IPS DF 4.7 (cell line): ENCODE results near the gene BMP6.

ENCODE experiments used
- DNase-seq: peaks from one replicate; pipeline ENCODE4 v3.0.0-alpha.2; 2013; ENCODE audit warnings: low spot score; ENCODE audit errors: extremely low read depth

BMP6 gene

GRCh38 chr6:7825986-7826385 lies 100.1 kb downstream of the BMP6 start:
- DNase-seq, result no peak

DNA sequence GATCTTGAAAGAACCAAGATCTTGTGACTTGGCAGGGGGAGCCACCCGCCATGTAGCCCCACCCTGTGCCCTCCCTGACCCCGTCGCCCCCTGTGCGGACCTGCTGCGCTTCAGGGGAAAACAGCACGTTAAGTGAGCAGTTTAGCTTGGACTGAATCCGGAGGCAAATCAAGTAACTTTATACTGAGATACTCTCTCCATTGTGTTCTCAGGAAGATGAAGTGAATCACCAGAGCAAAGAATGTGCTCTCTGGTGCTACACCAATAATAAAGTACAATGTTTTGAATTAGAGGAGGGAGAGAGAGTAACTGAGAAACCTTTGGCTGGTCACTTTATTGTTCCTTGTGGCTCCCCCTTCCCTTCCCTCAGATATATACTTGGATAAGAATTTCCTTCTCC lies 101.2 kb downstream of the BMP6 start:
- no peak for DNase-seq

- no peak for DNase-seq
These were observed 102.2 kb downstream of the BMP6 start for GRCh38 chr6:7828124-7828523.

GRCh38 chr6:7832904-7833750 lies 107.2 kb downstream of the BMP6 start:
- DNase-seq, result no peak

DNA sequence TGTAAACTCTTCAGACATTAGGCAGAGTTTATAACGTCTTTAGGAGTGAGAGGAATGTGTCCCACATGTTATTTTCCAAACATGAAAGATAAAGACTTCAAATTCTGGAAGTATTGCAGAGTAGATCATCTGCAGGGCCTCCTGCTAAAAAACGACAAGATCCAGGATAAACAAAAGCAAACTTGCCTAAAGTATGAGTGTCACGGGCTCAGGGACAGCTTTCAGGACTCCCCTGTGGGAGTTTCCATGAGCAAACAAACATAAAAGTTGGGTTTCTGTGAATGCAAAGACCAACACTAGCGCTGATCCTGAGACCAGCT lies 107.8 kb downstream of the BMP6 start:
- DNase-seq, result no peak

GRCh38 chr6:7836371-7837026 lies 110.6 kb downstream of the BMP6 start:
- DNase-seq, result no peak

DNA sequence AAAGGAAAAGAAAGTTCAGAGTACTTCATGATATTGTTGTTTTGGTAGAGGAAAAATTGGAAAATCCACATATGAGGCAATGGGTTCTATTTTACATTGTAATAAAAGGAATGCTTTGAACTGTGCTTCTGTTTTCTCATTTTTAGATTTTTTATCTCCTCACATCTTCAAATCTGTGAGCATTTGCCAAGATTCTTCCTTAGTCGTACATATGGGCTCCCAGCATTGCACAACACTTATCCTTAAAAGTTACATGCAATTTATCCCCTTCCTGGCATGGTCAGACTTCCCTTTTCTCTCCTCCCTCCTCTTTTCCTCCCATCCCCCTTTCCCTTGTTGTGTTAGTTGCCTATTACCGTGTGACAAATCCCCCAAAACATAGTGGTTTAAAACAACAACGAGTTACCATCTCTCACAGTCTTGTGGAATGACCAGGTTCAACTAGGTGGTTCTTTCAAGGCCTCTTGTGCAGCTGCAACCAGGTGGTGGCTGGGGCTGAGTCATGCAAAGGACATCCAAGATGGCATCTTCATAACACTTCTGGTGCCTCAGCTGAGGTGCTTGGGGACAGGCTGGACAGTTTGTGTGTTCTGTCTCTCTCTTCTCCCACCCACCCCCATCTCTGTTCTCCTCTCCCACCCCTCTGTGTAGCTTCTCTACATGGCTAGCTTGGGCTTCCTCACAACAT lies 116.0 kb downstream of the BMP6 start:
- DNase-seq, result no peak

DNA sequence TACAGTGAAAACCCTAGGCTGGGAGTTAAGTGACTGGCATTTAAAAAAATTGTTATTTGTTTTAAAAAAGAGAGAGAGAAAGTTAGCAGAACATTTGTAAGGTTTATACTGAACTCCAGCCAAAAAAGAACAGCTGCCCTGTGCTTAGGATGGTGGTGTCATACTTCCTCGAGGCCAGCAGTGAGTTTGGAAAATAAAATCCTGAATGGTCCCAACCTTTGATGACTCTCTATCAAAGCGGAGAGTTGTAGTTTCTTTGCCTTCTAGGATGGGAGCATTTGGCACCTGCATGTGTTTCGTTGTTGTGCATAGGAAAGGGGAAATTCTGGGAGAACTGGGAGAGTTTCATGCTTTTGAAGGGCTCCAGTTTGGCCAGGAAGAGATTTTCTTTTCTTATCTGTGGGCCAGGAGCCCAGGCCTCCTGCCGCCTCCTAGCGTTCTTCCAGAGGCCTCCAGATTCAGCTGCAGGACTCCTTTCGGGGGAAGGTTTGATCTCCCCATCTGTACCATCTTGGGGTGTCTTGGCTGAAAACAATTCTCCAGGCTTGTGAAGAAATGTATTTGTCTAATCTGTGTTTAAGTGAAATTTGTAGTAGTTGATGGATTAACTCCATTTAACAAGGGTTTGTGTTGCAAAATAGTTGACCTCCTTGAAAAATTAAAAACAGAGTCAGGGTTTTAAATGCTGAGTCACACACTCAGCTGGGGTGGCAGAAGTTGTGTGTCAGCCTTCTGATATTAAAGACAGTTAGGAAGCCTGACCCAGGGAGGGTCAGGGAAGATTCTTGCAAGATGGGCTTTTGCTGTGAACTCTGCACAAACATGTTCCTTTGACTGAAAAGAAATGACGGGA lies 121.3 kb downstream of the BMP6 start:
- no peak for DNase-seq

- no peak for DNase-seq
These were observed 122.3 kb downstream of the BMP6 start for GRCh38 chr6:7848229-7848628.

- no peak for DNase-seq
These were observed 125.9 kb downstream of the BMP6 start for GRCh38 chr6:7851780-7852179.

DNA sequence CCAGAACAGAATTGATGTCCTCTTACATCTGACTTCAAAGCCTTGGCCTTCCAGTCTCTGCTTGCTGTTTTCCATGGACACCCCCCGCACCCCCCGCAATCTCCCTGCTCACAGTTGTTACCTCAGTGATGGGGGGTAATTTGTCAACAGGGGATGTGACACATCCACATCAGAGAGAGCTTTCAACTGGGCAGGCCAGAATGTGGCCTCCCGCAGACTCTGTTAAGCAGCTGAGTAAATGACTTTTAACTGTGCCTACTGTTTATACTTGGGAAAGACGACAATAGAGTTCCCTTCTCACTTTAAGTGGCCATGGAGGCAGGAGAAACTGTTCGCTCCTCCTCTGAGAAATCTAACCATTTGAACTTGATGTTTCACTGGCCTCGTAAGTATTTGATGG lies 133.7 kb downstream of the BMP6 start:
- DNase-seq, result no peak

- DNase-seq, result no peak
These were observed 139.9 kb downstream of the BMP6 start for GRCh38 chr6:7865781-7866180.

DNA sequence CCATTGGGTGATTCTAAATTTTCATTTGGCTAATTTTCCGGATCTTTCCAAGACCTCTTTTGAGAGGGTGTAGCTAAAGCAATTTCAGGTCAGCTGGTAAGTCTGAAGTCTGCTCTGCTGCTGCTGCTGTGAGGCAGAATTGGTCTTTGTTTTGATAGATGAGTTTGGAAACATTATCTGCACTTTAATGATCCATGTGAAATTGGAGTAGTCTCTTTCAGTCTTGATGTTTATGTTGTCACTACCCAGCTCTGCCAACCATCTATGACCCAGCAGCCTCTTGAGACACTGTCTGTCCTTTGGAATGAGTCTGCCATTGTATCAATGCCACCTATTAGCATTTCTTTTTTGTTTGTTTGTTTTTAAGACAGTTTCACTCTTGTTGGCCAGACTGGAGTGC lies 140.6 kb downstream of the BMP6 start:
- DNase-seq, result no peak

DNA sequence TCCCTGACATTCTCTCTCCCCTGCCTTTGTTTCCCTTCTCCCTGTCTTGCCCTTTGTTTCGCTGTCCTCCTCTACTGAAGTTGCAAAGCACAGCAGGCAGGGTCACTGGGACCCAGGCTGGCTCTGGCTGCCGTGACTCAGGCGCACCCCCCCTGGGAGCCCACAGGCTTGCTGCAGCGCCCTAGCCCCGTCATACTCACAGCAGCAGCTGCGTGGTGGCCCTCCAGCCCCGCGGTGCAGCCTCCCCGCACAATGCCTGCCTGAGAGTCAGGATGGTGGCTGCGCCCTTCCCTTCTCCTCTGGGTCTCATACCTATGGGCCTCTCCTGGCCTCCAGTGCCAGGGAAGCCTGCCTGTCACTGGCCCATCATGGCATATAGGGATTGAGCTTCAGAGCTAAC lies 143.0 kb downstream of the BMP6 start:
- no peak for DNase-seq

- DNase-seq, result no peak
These were observed 152.6 kb downstream of the BMP6 start for GRCh38 chr6:7878401-7878964.

GRCh38 chr6:7879043-7879442 lies 153.1 kb downstream of the BMP6 start:
- no peak for DNase-seq

GRCh38 chr6:7879579-7879978 lies 153.7 kb downstream of the BMP6 start:
- no peak for DNase-seq

DNA sequence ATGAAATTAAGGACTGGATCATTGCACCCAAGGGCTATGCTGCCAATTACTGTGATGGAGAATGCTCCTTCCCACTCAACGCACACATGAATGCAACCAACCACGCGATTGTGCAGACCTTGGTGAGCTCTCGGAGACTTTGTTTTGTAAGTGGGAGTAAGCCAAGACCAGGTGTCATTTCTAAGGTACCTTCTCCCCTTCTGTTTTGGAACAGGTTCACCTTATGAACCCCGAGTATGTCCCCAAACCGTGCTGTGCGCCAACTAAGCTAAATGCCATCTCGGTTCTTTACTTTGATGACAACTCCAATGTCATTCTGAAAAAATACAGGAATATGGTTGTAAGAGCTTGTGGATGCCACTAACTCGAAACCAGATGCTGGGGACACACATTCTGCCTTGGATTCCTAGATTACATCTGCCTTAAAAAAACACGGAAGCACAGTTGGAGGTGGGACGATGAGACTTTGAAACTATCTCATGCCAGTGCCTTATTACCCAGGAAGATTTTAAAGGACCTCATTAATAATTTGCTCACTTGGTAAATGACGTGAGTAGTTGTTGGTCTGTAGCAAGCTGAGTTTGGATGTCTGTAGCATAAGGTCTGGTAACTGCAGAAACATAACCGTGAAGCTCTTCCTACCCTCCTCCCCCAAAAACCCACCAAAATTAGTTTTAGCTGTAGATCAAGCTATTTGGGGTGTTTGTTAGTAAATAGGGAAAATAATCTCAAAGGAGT lies 154.2 kb downstream of the BMP6 start:
- DNase-seq, result no peak

- DNase-seq, result no peak
These were observed 154.8 kb downstream of the BMP6 start for GRCh38 chr6:7880718-7881107.

DNA sequence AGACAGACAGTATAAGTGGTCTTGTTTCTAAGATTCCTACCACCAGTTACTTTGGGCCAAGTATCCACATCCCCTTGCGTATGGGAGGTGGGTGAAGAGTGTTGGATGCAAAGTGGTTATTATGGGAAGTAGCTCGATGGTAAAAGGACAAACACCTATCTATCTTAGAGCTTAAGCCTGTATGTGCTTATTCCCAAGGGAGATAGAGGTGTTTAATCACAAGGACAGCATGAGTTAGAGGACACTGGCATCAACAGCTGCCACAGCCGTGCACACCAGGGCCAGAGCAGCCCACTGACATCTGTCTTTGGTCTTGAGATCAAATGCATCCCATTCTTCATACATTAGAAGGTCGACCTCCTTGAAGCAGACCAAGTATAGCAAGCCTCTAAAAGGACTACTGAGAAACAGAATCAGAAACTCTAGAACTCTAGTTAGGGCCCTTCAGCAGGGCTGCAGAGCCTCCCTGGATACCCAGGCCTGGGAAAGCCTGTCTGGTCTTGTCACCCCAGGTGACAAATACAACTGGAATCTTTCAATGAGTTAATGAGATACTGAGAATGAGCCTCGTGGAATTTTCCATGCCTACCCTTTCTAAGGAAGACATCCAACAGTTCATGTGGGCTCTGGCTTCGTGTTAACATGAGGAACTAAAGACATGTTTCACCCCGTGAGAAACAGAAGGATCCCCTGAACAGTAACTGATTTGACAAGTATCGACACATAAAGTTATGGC lies 156.0 kb downstream of the BMP6 start:
- DNase-seq, result no peak
